ENCODE data around the gene STPG3. TPM values are rescaled to one million over a fixed set of nuclear protein-coding genes. Genes with fewer than 3 reads are reported as not detected.

Gene STPG3
- total and polyA plus RNA-seq, 2 of the 13 experiments (the other 11 are each of a cell fraction or from before 2014, with no cell fraction given): not detected

DNA sequence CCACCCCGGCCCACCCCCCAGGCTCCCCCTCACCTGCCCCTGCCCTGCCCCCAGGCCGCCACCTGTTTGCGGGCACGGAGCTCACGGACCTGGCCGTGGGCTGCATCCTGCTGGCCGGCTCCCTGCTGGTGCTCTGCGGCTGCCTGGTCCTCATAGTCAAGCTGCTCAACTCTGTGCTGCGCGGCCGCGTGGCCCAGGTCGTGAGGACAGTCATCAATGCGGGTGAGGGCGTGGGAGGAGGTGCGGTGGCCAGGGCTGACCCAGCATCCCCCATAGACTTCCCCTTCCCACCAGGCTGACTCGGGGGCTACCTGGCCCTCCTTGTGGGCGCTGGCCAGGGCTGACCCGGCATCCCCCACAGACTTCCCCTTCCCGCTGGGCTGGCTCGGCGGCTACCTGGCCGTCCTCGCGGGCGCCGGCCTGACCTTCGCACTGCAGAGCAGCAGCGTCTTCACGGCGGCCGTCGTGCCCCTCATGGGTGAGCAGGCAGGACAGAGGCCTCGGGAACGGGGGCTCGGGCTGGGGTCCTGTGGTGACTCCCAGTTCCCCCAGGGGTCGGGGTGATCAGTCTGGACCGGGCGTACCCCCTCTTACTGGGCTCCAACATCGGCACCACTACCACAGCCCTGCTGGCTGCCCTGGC lies 16.9 kb upstream of the STPG3 start (continued):
- TF ChIP-seq KAT7 (CRISPR knock-in tag; IDR thresholded peaks at IDR 0.05; ENCODE audit: borderline replicate concordance): no peak
- TF ChIP-seq POGZ (CRISPR knock-in tag; IDR thresholded peaks at IDR 0.05): no peak
- no peak for TF ChIP-seq ZNF761 (CRISPR knock-in tag; conservative IDR thresholded peaks at IDR 0.05)
- no peak for TF ChIP-seq ZNF136 (CRISPR knock-in tag; IDR thresholded peaks at IDR 0.05; ENCODE audit: low read depth)
- TF ChIP-seq ONECUT2 (CRISPR knock-in tag; IDR thresholded peaks at IDR 0.05): no peak
- peak; percentile 49; the same call in 1 of the 2 replicates for TF ChIP-seq HOXA9 (CRISPR knock-in tag; IDR thresholded peaks at IDR 0.05; ENCODE audit: borderline replicate concordance)
- TF ChIP-seq ZBTB37 (CRISPR knock-in tag; IDR thresholded peaks at IDR 0.05): no peak
- no peak for TF ChIP-seq ZNF678 (CRISPR knock-in tag; IDR thresholded peaks at IDR 0.05)
- TF ChIP-seq PCBP2 (optimal IDR thresholded peaks at IDR 0.05; ENCODE audit: low read depth, low read length, poor library complexity, severe bottlenecking): no peak
- TF ChIP-seq ZUFSP (CRISPR knock-in tag; IDR thresholded peaks at IDR 0.05; ENCODE audit: borderline replicate concordance): no peak
- TF ChIP-seq ZNF737 (CRISPR knock-in tag; IDR thresholded peaks at IDR 0.05; ENCODE audit: borderline replicate concordance): no peak
- no peak for TF ChIP-seq ZNF274 (CRISPR knock-in tag; IDR thresholded peaks at IDR 0.05)
- no peak for TF ChIP-seq RARA (CRISPR knock-in tag; IDR thresholded peaks at IDR 0.05)
- TF ChIP-seq, protein P1, sequence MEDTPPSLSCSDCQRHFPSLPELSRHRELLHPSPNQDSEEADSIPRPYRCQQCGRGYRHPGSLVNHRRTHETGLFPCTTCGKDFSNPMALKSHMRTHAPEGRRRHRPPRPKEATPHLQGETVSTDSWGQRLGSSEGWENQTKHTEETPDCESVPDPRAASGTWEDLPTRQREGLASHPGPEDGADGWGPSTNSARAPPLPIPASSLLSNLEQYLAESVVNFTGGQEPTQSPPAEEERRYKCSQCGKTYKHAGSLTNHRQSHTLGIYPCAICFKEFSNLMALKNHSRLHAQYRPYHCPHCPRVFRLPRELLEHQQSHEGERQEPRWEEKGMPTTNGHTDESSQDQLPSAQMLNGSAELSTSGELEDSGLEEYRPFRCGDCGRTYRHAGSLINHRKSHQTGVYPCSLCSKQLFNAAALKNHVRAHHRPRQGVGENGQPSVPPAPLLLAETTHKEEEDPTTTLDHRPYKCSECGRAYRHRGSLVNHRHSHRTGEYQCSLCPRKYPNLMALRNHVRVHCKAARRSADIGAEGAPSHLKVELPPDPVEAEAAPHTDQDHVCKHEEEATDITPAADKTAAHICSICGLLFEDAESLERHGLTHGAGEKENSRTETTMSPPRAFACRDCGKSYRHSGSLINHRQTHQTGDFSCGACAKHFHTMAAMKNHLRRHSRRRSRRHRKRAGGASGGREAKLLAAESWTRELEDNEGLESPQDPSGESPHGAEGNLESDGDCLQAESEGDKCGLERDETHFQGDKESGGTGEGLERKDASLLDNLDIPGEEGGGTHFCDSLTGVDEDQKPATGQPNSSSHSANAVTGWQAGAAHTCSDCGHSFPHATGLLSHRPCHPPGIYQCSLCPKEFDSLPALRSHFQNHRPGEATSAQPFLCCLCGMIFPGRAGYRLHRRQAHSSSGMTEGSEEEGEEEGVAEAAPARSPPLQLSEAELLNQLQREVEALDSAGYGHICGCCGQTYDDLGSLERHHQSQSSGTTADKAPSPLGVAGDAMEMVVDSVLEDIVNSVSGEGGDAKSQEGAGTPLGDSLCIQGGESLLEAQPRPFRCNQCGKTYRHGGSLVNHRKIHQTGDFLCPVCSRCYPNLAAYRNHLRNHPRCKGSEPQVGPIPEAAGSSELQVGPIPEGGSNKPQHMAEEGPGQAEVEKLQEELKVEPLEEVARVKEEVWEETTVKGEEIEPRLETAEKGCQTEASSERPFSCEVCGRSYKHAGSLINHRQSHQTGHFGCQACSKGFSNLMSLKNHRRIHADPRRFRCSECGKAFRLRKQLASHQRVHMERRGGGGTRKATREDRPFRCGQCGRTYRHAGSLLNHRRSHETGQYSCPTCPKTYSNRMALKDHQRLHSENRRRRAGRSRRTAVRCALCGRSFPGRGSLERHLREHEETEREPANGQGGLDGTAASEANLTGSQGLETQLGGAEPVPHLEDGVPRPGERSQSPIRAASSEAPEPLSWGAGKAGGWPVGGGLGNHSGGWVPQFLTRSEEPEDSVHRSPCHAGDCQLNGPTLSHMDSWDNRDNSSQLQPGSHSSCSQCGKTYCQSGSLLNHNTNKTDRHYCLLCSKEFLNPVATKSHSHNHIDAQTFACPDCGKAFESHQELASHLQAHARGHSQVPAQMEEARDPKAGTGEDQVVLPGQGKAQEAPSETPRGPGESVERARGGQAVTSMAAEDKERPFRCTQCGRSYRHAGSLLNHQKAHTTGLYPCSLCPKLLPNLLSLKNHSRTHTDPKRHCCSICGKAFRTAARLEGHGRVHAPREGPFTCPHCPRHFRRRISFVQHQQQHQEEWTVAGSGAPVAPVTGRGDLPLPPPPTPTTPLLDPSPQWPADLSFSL (CRISPR knock-in tag; IDR thresholded peaks at IDR 0.05): no peak
- no peak for TF ChIP-seq NFE2L2 (IDR thresholded peaks at IDR 0.05; ENCODE audit: low read length)
- no peak for TF ChIP-seq FOXP1 (IDR thresholded peaks at IDR 0.05)
- no peak for TF ChIP-seq FOXP1 (CRISPR knock-in tag; IDR thresholded peaks at IDR 0.05)
- no peak for TF ChIP-seq TCF7L2 (IDR thresholded peaks at IDR 0.05; ENCODE audit: low read depth, low read length)

Measured in HepG2 (cell line).